Effector memory CD8-positive, alpha-beta T cell (primary cell): ENCODE results near the gene HPN.

Experiments
- ATAC-seq: fragments of 150-1000 bp; cut with Tn5 transposase; replicated peaks from 2 replicates; pipeline ENCODE4 v1.10.0; 2021; ENCODE audit warnings: mild to moderate bottlenecking, moderate library complexity
- DNase-seq, 3 experiments: peaks; one replicate each; pipeline ENCODE4 v3.0.0; 2021
- H3K27ac Mint-ChIP-seq, 2 donors: one replicate each; pipeline ENCODE4 v1.8.0; 2022; ENCODE audit warnings: mild to moderate bottlenecking in 2 of 2, mixed read lengths in 2 of 2, moderate library complexity in 2 of 2
- H3K27me3 Mint-ChIP-seq, 2 donors: one replicate each; pipeline ENCODE4 v1.8.0; 2022; ENCODE audit warnings: mixed read lengths in 2 of 2
- H3K36me3 Mint-ChIP-seq: one replicate; pipeline ENCODE4 v1.8.0; 2022; ENCODE audit warnings: mild to moderate bottlenecking, moderate library complexity, mixed read lengths; ENCODE audit not compliant: insufficient read depth
- H3K4me1 Mint-ChIP-seq, 2 donors: one replicate each; pipeline ENCODE4 v1.8.0; 2022; ENCODE audit warnings: low read depth in 2 of 2, mixed read lengths in 2 of 2
- H3K4me3 Mint-ChIP-seq, 2 donors: one replicate each; pipeline ENCODE4 v1.8.0; 2022; ENCODE audit warnings: mild to moderate bottlenecking in 2 of 2, mixed read lengths in 2 of 2, moderate library complexity in 2 of 2
- H3K9me3 Mint-ChIP-seq, 2 donors: one replicate each; pipeline ENCODE4 v1.8.0; 2022; ENCODE audit warnings: mixed read lengths in 2 of 2

Gene HPN

DNA sequence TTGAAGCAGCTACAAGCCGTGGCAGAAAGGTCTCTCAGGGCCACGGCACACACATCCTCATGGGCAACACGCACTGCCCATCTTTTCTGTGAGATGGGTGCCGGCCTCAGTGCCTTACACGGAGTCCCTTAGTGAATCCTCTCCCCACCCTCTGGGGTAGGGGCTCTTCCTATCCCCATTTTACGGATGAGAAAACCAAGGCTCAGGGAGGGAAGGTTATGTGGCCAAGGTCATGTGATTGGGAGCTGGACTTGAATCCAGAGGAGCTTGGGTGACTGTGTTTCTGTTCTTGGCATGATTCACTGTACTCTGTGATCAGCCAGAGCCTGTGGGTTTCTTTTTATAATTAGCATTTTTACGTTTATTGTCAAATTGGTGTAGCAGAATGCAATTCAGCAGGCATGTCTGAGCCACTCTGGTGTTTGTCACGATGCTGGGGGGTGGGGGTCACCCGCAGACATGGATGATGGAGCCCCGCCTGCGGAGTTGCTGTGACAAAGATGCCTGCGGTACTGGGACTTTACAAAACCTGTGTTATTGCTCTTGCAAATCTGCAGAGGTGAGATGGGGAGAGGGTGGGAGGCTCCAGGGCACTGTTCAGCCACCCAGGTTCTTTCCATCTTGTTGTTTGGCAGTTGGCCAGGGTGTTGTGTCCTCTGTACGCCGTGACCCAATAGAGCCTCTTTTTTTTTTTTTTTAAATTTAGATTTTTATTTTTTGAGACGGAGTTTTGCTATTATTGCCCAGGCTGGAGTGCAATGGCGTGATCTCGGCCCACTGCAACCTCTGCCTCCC, 6.7 kb upstream of the HPN start:
- DNase-seq (no peak), ATAC-seq (no peak)
- no peak overlapping the region for H3K4me3 Mint-ChIP-seq
- peaks cover 0 to 6% of the 10 kb centered on the region in 2 donors for H3K27me3 Mint-ChIP-seq
- H3K9me3 Mint-ChIP-seq = no peaks in the 10 kb centered on the region
- H3K4me1 Mint-ChIP-seq = peaks cover 6 to 8% of the 10 kb centered on the region in 2 donors
- H3K27ac Mint-ChIP-seq = no peak overlapping the region
- H3K36me3 Mint-ChIP-seq = peaks cover 5% of the 10 kb centered on the region

DNA sequence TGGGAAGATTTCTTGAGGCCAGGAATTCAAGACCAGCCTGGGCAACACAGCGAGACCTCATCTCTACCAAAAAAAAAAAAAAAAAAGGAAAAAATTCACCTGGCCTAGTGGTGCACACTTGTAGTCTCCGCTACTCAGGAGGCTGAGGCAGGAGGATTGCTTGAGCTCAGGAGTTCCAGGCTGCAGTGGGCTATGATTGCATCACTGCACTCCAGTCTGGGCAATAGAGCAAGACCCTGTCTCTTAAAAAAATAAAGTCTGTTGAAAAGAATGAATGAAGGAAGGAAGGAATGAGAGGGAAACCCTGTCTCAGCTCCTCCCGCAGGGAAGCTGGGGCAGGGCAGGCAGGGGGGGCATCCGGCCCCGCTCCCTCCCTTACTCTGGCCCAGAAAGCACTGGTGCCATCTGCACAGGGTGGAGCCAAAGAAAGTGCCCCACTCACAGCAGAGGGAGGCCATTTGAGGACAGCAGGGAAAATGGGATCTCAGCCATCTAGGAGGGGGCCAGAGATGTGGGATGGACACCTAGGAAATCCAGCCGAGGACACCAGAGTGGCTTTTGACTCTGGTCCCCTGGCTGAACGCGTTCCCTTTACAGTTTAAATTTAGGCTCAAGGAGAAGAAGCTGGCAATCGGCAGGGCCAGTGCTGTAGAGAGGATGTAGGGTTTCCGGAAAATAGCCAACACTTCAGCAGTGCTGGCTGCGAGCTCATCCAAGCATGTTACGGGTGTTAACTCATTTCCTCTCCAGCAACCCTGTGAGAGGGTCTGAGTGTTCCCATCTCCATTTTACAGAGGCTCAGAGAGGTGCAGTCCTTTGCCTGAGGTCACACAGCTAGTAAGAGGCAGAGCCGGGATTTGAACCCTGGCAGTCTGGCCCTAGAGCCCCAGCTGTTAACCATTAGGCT, 3.6 kb upstream of the HPN start:
- no peaks in the 10 kb centered on the region for H3K9me3 Mint-ChIP-seq
- H3K27ac Mint-ChIP-seq = peak overlapping the region in 1 of 2 donors; percentile 65
- peaks cover 12 to 19% of the 10 kb centered on the region in 2 donors for H3K4me1 Mint-ChIP-seq
- H3K36me3 Mint-ChIP-seq = no peaks in the 10 kb centered on the region
- H3K4me3 Mint-ChIP-seq = no peak overlapping the region
- ATAC-seq (no peak), DNase-seq (no peak)
- no peaks in the 10 kb centered on the region for H3K27me3 Mint-ChIP-seq

DNA sequence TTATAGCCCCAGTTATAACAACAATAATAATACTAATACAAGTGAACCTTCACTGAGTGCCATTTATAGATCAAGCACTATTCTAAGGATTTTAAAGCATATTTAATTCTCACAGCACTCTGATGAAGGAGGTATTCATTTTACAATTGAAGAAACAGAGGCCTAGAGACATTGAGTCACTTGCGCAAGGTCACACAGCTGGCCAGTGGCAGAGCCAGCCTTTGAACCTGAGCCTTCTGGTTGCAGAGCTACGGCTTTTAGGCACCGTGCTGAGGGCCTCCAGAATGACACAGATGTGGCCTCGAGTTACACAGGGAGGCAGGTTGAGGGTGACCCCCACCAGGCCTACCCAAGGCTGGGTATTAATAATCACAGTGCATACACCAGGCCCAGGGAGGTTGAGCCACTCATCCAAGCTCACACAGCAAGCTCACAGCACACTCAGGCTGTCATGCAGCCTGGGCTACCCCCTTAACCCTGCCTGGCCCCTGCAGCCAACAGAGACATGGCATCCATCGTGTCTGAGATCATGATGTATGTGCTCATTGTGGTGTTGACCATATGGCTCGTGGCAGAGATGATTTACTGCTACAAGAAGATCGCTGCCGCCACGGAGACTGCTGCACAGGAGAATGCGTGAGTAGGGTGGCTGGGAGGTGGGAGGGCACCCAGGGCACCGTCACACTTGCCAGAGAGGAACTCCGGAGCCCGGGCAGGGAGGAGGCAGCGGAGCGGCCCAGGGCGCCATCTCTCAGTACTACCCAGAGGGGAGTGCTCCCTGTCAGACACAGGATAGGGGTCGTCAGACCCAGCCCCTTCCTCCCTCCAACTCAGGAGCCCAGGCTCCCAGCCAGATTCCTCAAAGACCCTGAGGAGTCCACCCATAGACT, 2.7 kb upstream of the HPN start:
- no peak overlapping the region for H3K4me3 Mint-ChIP-seq
- no peaks in the 10 kb centered on the region for H3K9me3 Mint-ChIP-seq
- ATAC-seq (no peak), DNase-seq (no peak)
- peaks cover 13 to 22% of the 10 kb centered on the region in 2 donors for H3K4me1 Mint-ChIP-seq
- peak overlapping the region in 1 of 2 donors; percentile 65 for H3K27ac Mint-ChIP-seq
- H3K36me3 Mint-ChIP-seq = peaks cover 6% of the 10 kb centered on the region
- peaks cover under 1 to 1% of the 10 kb centered on the region in 2 donors for H3K27me3 Mint-ChIP-seq

DNA sequence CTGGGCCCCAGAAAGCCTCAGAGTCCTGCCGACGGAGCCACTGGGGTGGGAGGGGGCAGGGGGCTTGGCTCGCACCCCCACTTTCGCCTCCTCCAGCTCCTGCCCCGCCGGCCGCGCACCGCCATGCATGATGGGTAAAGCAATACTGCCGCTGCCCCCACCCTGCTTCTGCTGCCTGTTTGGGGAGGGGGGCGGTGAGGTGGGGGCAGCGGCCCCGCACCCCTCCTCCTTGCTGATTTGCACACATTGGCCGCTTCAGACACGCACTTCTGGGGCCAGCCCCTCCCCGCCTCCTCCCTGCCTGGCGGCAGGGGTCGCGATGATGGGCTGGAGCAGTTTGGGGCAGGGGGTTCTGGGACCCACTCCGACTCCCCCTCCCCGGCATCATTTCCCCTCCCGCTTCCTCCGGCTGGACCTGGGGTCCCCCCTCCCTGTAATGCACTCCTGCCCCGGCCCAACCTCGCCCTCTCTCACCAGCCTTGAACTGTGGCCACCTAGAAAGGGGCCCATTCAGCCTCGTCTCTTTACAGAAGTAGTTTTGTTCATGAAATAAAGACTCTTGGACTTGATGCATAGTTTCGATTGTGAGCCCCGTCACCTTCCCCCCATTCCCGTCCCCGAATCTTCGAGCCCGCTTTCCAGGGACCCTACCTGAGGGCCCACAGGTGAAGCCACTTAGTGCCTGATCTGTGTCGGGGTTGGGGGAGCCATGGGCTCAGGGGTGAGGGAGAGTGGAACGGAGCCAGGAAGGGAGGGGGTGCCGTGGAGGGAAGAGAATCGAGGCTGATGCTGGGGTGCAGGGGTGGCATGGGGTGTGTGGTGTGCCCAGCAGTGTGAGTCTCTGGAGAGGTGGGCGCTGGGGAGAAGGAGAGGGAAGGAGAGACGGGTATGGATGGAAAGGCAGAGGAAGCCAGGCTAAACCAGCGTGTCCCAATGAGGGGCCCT, 1.4 kb upstream of the HPN start:
- peak overlapping the region; percentile 80 to 81 for H3K4me3 Mint-ChIP-seq
- H3K9me3 Mint-ChIP-seq = no peaks in the 10 kb centered on the region
- H3K27me3 Mint-ChIP-seq = peaks cover 11 to 13% of the 10 kb centered on the region in 2 donors
- no peak for DNase-seq
- H3K4me1 Mint-ChIP-seq = peaks cover 26 to 34% of the 10 kb centered on the region in 2 donors
- peak; percentile 28 for ATAC-seq
- peak overlapping the region; percentile 80 to 87 for H3K27ac Mint-ChIP-seq
- peaks cover 12% of the 10 kb centered on the region for H3K36me3 Mint-ChIP-seq

DNA sequence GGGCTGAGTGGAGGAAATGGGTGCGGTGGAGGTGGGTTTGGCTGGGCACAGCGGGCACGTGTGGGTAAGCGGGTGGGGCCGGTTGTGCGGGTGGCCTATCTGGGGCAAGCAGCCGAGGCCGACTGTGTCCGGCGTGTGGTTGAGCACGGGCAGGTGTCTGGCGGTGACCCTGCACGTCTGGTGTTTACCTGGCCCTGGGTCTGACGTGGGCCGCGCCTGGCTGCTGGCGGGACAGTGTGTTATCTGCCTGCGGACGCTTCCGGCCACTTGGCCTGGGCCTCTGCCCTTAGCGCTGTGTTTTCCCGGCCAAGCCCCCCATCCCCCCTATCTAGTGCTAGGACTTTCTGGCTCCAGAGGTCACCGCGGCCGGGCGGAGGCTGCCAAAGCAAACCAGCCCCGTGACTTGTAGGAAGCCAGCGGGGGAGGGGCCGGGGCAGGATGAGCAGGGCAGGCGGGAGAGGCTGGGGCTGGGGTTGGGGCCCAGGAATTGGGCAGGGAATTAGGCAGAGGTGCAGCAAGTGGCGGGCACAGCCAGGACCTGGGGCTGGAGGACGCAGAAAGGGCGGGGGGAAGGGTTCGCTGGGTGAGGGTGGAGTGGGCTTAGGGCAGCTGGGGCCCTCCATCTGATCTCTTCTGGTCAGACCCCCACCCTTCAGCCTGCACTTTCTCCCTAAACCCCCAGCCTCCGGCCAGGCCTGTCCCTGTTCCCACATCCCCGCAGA, 534 bp upstream of the HPN start:
- H3K9me3 Mint-ChIP-seq = no peaks in the 10 kb centered on the region
- peaks cover 12% of the 10 kb centered on the region for H3K36me3 Mint-ChIP-seq
- H3K27ac Mint-ChIP-seq = peak overlapping the region; percentile 80 to 87
- ATAC-seq (peak; percentile 71), DNase-seq (peak in 1 of 3 experiments; percentile 17)
- peaks cover 11 to 14% of the 10 kb centered on the region in 2 donors for H3K27me3 Mint-ChIP-seq
- peaks cover 34 to 39% of the 10 kb centered on the region in 2 donors for H3K4me1 Mint-ChIP-seq
- peak overlapping the region; percentile 80 to 81 for H3K4me3 Mint-ChIP-seq

DNA sequence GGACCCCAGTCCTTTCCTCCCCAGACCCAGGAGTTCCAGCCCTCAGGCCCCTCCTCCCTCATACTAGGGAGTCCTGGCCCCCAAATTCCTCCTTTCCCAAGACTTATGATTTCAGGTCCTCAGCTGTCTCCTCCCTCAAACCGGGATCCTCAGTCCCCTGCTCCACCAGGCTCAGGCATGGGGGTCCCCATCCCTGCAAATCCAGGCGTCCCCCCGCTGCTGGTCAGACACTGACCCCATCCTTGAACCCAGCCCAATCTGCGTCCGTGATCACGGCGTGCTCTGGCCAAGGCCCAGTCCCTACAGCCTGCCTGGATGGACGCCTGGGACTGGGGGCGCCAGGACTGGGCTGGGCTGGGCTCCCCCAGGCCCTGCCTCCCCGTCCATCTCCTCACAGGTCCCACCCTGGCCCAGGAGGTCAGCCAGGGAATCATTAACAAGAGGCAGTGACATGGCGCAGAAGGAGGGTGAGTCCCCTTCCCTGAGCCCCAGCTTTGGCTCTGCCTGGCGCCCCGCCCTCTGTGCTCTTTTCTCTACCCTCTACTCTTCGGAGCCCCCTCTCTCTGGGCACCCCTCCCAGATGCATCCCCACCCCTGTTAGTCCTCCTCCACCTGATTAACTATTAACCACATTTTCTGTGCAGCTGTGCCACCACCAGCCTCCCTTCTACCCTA, 672 bp downstream of the HPN start:
- peak overlapping the region in 1 of 2 donors; percentile 28 for H3K27ac Mint-ChIP-seq
- DNase-seq = no peak
- ATAC-seq = no peak
- H3K36me3 Mint-ChIP-seq = peaks cover 12% of the 10 kb centered on the region
- H3K27me3 Mint-ChIP-seq = peaks cover 11 to 14% of the 10 kb centered on the region in 2 donors
- H3K4me1 Mint-ChIP-seq = peaks cover 34 to 39% of the 10 kb centered on the region in 2 donors
- peak overlapping the region; percentile 36 to 80 for H3K4me3 Mint-ChIP-seq
- H3K9me3 Mint-ChIP-seq = no peaks in the 10 kb centered on the region

DNA sequence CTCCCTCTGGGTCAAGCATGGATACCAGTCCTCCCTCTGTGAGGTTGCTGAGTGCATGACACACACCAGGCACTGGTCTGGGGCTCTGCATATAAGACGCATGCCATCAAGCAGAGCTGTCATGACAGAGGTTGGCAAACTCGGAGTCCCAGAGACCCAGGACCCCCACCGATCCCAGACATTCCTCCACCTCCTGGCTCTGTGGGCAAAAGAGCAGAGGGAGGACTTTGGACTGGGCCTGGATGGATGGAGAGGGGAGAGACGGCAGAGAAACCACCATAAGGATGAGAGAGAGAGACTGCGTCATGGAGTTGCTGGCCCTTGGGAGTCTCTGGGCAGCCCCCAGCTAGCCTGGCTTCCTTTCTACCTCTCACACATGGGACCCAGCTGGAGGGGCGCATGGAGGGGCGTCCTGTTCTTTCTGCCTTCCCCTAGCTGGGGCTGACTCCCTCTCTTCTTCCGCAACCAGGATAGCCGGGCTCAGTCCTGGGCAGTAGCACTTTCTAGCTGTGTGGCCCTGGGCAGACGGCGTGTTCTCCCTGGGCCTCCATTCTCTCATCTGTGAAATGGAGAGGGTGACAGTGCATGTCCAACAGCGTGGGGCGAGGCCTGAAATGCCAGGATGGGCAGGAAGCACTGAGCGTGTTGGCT, 1.6 kb downstream of the HPN start:
- DNase-seq = no peak

DNA sequence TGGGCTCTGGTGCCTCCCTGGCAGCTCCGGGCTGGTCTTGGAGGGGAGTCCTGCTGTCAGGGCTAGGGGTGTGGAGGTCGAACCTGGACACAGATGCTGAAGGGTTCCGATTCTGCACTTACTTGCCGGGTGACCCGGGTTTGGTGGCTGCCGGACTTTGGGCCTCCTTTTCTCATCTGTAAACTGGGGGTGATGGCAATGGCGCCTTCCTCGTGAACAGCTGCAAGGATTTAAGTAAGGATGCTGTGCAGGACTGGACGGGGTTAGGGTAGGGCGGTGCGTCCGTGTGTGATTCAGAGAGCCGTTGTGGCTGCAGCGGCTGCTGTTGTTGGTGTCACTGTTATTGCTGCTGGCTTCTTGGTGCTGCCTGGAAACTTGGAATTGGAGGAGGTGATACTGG, 2.4 kb downstream of the HPN start:
- Mint-ChIP-seq H3K27ac (peak overlapping the region; percentile 49 to 51), H3K9me3 (no peaks in the 10 kb centered on the region), H3K4me3 (no peak overlapping the region), H3K4me1 (peaks cover 34 to 38% of the 10 kb centered on the region in 2 donors), H3K27me3 (peaks cover 11 to 14% of the 10 kb centered on the region in 2 donors), H3K36me3 (peaks cover 12% of the 10 kb centered on the region)
- no peak for DNase-seq
- no peak for ATAC-seq

More for the DNA sequence above, 1.6 kb downstream of the HPN start:
- H3K27me3 Mint-ChIP-seq = peaks cover 11 to 14% of the 10 kb centered on the region in 2 donors
- no peak for ATAC-seq
- H3K4me1 Mint-ChIP-seq = peaks cover 34 to 39% of the 10 kb centered on the region in 2 donors
- H3K36me3 Mint-ChIP-seq = peaks cover 12% of the 10 kb centered on the region
- peak overlapping the region in 1 of 2 donors; percentile 28 for H3K27ac Mint-ChIP-seq
- H3K4me3 Mint-ChIP-seq = no peak overlapping the region
- H3K9me3 Mint-ChIP-seq = no peaks in the 10 kb centered on the region

DNA sequence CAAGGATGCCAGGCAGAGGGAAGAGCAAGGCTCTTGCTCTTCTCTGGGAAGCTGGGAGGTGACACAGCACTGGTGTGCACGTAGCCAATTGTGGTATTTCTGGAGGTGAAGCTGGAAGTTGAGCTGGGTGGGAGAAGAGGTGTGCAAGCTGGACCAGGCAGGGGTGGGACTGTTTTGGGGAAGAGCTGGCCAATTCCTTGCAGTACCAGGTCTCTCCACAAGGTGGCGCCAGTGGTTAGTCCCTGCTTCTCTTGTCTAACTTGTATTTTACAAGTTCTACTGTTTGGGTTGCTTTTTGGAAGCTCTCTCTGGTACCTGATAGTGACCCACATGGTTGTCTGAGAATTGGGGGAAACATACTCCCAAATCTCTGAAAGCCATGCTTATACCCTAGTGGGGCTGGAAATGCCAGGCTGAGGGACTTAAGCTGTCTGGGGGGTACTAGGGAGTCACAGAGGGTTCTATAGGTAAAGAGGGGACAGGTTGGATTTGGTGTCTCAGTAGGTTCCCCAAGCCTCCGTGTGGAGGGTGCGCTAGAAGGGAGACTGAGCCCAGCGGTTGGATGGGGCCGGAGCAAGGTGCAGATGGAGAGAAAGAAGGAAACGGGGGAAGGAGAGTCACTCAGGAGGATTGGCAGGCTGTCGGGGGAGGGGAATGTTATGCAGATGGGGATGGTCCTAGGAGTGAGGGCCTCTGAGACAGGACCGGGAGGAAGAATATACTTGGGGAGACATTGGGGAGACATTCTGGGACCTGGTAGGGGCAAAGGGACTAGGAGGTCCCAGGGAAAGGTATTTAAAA, 3.0 kb downstream of the HPN start:
- no peaks in the 10 kb centered on the region for H3K9me3 Mint-ChIP-seq
- H3K27me3 Mint-ChIP-seq = peaks cover 11 to 14% of the 10 kb centered on the region in 2 donors
- H3K36me3 Mint-ChIP-seq = peaks cover 12% of the 10 kb centered on the region
- H3K27ac Mint-ChIP-seq = peak overlapping the region; percentile 49 to 51
- DNase-seq (peak; percentile 58 to 62 (median 60)), ATAC-seq (no peak)
- H3K4me1 Mint-ChIP-seq = peaks cover 34 to 37% of the 10 kb centered on the region in 2 donors
- H3K4me3 Mint-ChIP-seq = no peak overlapping the region

DNA sequence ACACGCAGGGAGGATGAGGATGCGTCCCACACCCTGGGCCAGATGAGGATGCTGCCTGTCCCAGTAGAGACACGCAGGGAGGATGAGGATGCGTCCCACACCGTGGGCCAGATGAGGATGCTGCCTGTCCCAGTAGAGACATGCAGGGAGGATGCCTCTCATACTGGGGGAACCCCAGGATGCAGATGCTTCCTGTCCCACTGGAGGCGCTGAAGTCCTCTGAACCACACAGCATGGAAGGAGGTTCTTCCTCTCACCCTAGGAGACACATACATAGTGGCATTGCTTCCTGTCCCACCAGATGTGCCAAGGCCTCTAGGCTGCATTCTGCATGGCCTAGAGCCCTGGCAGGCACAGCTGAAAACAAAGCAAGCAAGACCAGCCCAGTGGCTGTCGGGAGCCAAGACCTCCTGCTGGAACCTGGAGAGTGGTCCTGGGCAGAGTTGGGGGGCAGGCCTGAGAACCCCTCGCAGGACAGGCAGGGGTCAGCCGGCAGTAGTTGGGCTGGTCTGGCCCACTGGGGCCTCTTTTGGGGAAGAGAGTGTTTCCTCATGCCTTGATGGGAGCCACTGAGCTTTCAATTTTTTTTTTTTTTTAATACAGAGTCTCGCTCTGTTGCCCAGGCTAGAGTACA, 4.3 kb downstream of the HPN start:
- peaks cover 11 to 14% of the 10 kb centered on the region in 2 donors for H3K27me3 Mint-ChIP-seq
- peaks cover 12% of the 10 kb centered on the region for H3K36me3 Mint-ChIP-seq
- no peaks in the 10 kb centered on the region for H3K9me3 Mint-ChIP-seq
- H3K27ac Mint-ChIP-seq = no peak overlapping the region
- DNase-seq (peak in 2 of 3 experiments; percentile 20 to 34), ATAC-seq (peak; percentile 78)
- H3K4me1 Mint-ChIP-seq = peaks cover 25 to 30% of the 10 kb centered on the region in 2 donors
- H3K4me3 Mint-ChIP-seq = no peak overlapping the region
